ENCODE measurements around the gene SNAPC1.

GRCh38 chr14:61803755-61804154, 41.5 kb downstream of the SNAPC1 start:
- TF ChIP-seq CTCF (IDR thresholded peaks at IDR 0.05; ENCODE audit: low read length) (no peak), EZH2 (IDR thresholded peaks at IDR 0.05; ENCODE audit: borderline replicate concordance, low read length) (no peak)

Data from OCI-LY1 (cell line).